PFSK-1 (cell line): ENCODE results near the gene SLC4A2.

Experiments used
- POLR2AphosphoS5 ChIP-seq: IDR thresholded peaks from 2 replicates; pipeline ENCODE4 v1.6.1; 2012; ENCODE audit warnings: low read depth, mild to moderate bottlenecking, control low read depth, low read length, moderate library complexity
- TF ChIP-seq, protein P1 (sequence below), 2 experiments: IDR thresholded peaks; 2 replicates each; pipeline versions ENCODE4 v1.6.1 to v1.8.0; 2011 to 2012; ENCODE audit warnings: low read depth in 2 of 2, low read length in 2 of 2, control low read depth in 1 of 2, inconsistent platforms in 1 of 2, mild to moderate bottlenecking in 1 of 2, moderate library complexity in 1 of 2; ENCODE audit not compliant: insufficient read depth in 1 of 2

DNA sequence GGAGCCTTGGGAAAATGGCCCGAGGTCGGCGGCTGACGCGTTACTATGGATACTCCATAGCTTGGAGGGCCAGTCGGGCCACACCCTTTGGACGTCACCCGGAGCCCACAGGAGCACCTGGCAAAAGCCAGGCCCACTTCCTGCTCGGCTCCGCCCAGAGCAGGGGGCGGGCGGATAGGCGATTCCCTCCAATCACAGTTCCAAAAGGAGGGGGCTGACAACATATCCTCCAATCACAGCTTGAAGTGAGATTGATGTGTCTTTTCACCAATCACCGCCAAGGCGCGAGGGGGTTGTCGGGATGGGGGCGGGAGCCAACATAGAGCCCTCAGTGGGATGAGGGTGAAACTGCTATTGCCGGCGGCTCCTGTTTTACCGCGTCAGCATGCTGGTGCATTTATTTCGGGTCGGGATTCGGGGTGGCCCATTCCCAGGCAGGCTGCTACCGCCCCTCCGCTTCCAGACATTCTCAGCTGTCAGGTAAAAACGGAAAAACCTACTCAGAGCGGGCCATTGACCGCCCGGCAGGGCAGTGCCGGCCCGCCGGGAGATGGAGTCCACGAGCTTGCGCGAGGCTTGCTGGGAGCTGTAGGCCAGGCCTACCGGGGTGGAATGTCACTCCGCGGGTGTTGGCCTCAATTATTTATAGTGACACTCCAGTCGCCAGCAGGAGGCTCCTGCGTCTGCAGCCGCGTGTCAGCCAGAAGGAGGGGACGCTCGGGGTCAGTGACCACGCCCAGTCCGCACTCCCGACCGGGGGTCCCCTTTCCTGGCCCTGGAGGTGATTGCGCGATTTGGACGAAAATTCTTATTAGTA lies 31.1 kb upstream of the SLC4A2 start, which contains the start of gene ABCB8:
- peak; percentile 54; the same call in 1 of the 2 replicates for TF ChIP-seq POLR2AphosphoS5
- TF ChIP-seq, protein P1, sequence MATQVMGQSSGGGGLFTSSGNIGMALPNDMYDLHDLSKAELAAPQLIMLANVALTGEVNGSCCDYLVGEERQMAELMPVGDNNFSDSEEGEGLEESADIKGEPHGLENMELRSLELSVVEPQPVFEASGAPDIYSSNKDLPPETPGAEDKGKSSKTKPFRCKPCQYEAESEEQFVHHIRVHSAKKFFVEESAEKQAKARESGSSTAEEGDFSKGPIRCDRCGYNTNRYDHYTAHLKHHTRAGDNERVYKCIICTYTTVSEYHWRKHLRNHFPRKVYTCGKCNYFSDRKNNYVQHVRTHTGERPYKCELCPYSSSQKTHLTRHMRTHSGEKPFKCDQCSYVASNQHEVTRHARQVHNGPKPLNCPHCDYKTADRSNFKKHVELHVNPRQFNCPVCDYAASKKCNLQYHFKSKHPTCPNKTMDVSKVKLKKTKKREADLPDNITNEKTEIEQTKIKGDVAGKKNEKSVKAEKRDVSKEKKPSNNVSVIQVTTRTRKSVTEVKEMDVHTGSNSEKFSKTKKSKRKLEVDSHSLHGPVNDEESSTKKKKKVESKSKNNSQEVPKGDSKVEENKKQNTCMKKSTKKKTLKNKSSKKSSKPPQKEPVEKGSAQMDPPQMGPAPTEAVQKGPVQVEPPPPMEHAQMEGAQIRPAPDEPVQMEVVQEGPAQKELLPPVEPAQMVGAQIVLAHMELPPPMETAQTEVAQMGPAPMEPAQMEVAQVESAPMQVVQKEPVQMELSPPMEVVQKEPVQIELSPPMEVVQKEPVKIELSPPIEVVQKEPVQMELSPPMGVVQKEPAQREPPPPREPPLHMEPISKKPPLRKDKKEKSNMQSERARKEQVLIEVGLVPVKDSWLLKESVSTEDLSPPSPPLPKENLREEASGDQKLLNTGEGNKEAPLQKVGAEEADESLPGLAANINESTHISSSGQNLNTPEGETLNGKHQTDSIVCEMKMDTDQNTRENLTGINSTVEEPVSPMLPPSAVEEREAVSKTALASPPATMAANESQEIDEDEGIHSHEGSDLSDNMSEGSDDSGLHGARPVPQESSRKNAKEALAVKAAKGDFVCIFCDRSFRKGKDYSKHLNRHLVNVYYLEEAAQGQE (IDR thresholded peaks at IDR 0.05; ENCODE audit: insufficient read depth in 1 of 2, low read depth in 2 of 2, low read length in 2 of 2) = no peak
